Tibial nerve (tissue), 3 donors: ENCODE data around the gene BAIAP3.

Experiments used
- CTCF ChIP-seq, 5 experiments: fragments of 200-600 bp in 3 of 5; fragments of 450-650 bp in 2 of 5; sonication (generic) in 3 of 5; IDR thresholded peaks; one replicate each; pipeline ENCODE4 v1.5.1; 2016 to 2019; ENCODE audit warnings: antibody characterized with exemption in 5 of 5, mild to moderate bottlenecking in 3 of 5, moderate library complexity in 2 of 5
- POLR2A ChIP-seq, 2 donors: fragments of 450-650 bp; IDR thresholded peaks; one replicate each; pipeline ENCODE4 v1.6.1; 2017; ENCODE audit warnings: antibody characterized with exemption in 2 of 2, mild to moderate bottlenecking in 2 of 2, moderate library complexity in 2 of 2

GRCh38 chr16:1306334-1306733 lies 27.1 kb upstream of the BAIAP3 start:
- no peak for TF ChIP-seq POLR2A (IDR thresholded peaks at IDR 0.05)
- no peak for TF ChIP-seq CTCF (IDR thresholded peaks at IDR 0.05)
